CD14-positive monocyte (primary cell): ENCODE results near the gene DBN1. TPM values are rescaled to one million over a fixed set of nuclear protein-coding genes. Genes with fewer than 3 reads are reported as not detected.

Experiments
- DNase-seq, 3 donors: peaks; one replicate each; pipeline ENCODE4 v3.0.0-alpha.2; 2011 to 2022
- H2AFZ ChIP-seq: 2 replicates; pipeline ENCODE4 v1.6.0; 2012; ENCODE audit warnings: mild to moderate bottlenecking, low read depth, low read length, inconsistent platforms; ENCODE audit not compliant: insufficient read depth, poor library complexity, severe bottlenecking
- H3K27ac ChIP-seq, 2 donors: 1 replicate in 1 of 2; 2 replicates in 1 of 2; pipeline ENCODE4 v1.5.1; 2012 to 2013; ENCODE audit warnings: low read length in 2 of 2, control low read depth in 1 of 2, inconsistent platforms in 1 of 2, low read depth in 1 of 2, mild to moderate bottlenecking in 1 of 2
- H3K27me3 ChIP-seq, 2 donors: one replicate each; pipeline versions ENCODE4 v1.6.0 to v1.6.1; 2011 to 2013; ENCODE audit warnings: low read length in 2 of 2; ENCODE audit not compliant: control insufficient read depth in 2 of 2, insufficient read depth in 2 of 2
- H3K36me3 ChIP-seq, 2 donors: replicated peaks in 1 of 2; 1 replicate in 1 of 2; 2 replicates in 1 of 2; pipeline versions ENCODE4 v1.5.1 to v1.6.1; 2012 to 2013; ENCODE audit warnings: low read length in 2 of 2, control low read depth in 1 of 2, inconsistent platforms in 1 of 2, mild to moderate bottlenecking in 1 of 2; ENCODE audit not compliant: insufficient read depth in 2 of 2, control insufficient read depth in 1 of 2
- H3K4me1 ChIP-seq, 2 donors: 1 replicate in 1 of 2; 2 replicates in 1 of 2; pipeline versions ENCODE4 v1.5.1 to v1.6.1; 2012 to 2013; ENCODE audit warnings: low read length in 2 of 2, control low read depth in 1 of 2, inconsistent platforms in 1 of 2, mild to moderate bottlenecking in 1 of 2, moderate library complexity in 1 of 2; ENCODE audit not compliant: insufficient read depth in 2 of 2, control insufficient read depth in 1 of 2
- H3K4me2 ChIP-seq: replicated peaks from 2 replicates; pipeline ENCODE3; 2012; ENCODE audit warnings: low read length, moderate library complexity, mild to moderate bottlenecking; ENCODE audit not compliant: poor library complexity, severe bottlenecking; ENCODE audit errors: extremely low read depth
- H3K4me3 ChIP-seq, 3 experiments: fragments of 200-600 bp in 1 of 3; sonication (generic) in 1 of 3; replicated peaks in 1 of 3; 1 replicate in 2 of 3; 2 replicates in 1 of 3; pipeline ENCODE4 v1.5.1; 2011 to 2013; ENCODE audit warnings: low read length in 3 of 3, mild to moderate bottlenecking in 3 of 3, control low read depth in 2 of 3, low read depth in 2 of 3, inconsistent platforms in 1 of 3, moderate library complexity in 1 of 3
- H3K79me2 ChIP-seq: 2 replicates; pipeline ENCODE4 v1.6.0; 2012; ENCODE audit warnings: mild to moderate bottlenecking, control low read depth, inconsistent platforms, low read length, moderate library complexity; ENCODE audit not compliant: insufficient read depth
- H3K9ac ChIP-seq: 2 replicates; pipeline ENCODE4 v1.6.0; 2017; ENCODE audit warnings: low read length, mild to moderate bottlenecking; ENCODE audit not compliant: insufficient read depth, poor library complexity, severe bottlenecking
- H3K9me3 ChIP-seq, 2 donors: replicated peaks in 1 of 2; 1 replicate in 1 of 2; 2 replicates in 1 of 2; pipeline versions ENCODE4 v1.5.1 to v1.6.1; 2012 to 2013; ENCODE audit warnings: low read length in 2 of 2, control low read depth in 1 of 2; ENCODE audit not compliant: control insufficient read depth in 1 of 2, insufficient read depth in 1 of 2
- H4K20me1 ChIP-seq: 2 replicates; pipeline ENCODE4 v1.6.0; 2012; ENCODE audit warnings: mild to moderate bottlenecking, low read length, control low read depth, moderate library complexity; ENCODE audit not compliant: insufficient read depth
- H3K27ac Mint-ChIP-seq, 7 donors: one replicate each; pipeline ENCODE4 v1.8.0; 2020; ENCODE audit warnings: mild to moderate bottlenecking in 7 of 7, mixed read lengths in 7 of 7, moderate library complexity in 6 of 7, inconsistent platforms in 2 of 7
- H3K27me3 Mint-ChIP-seq, 3 donors: one replicate each; pipeline ENCODE4 v1.8.0; 2021 to 2022; ENCODE audit warnings: low read depth in 3 of 3, mild to moderate bottlenecking in 3 of 3, mixed read lengths in 3 of 3, moderate library complexity in 3 of 3, inconsistent platforms in 1 of 3
- H3K36me3 Mint-ChIP-seq, 2 donors: one replicate each; pipeline ENCODE4 v1.8.0; 2020; ENCODE audit warnings: mixed read lengths in 2 of 2, inconsistent platforms in 1 of 2, mild to moderate bottlenecking in 1 of 2
- H3K4me1 Mint-ChIP-seq: one replicate; pipeline ENCODE4 v1.8.0; 2020; ENCODE audit warnings: mild to moderate bottlenecking, mixed read lengths
- H3K4me3 Mint-ChIP-seq, 2 donors: one replicate each; pipeline ENCODE4 v1.8.0; 2020; ENCODE audit warnings: mild to moderate bottlenecking in 2 of 2, mixed read lengths in 2 of 2, moderate library complexity in 1 of 2
- H3K9me3 Mint-ChIP-seq, 7 donors: one replicate each; pipeline ENCODE4 v1.8.0; 2020 to 2022; ENCODE audit warnings: mixed read lengths in 7 of 7, mild to moderate bottlenecking in 6 of 7, moderate library complexity in 6 of 7, inconsistent platforms in 2 of 7
- CTCF ChIP-seq: fragments of 200-600 bp; IDR thresholded peaks from one replicate; pipeline ENCODE4 v1.8.0; 2022; ENCODE audit warnings: antibody characterized with exemption, mild to moderate bottlenecking
- WGBS: methylation state at CpG from one replicate; pipeline ENCODE4 v1.1.5; 2013; ENCODE audit warnings: missing lambda C conversion rate; ENCODE audit not compliant: insufficient coverage; 5-methylcytosine and 5-hydroxymethylcytosine counted together
- intact Hi-C, 2 donors: fragments of 100-400 bp; cut with micrococcal nuclease; formaldehyde crosslinking; loops; one replicate each; pipeline versions ENCODE4 v1.15.0 to v1.15.1; 2023
- polyA plus RNA-seq, 3 donors: library from polyadenylated mRNA; depleted of rRNA in 1 of 3; unstranded in 2 of 3; stranded (reverse) in 1 of 3; fragments of 300-500 nt in 2 of 3; fragments of >200 nt in 1 of 3; fragmentation: Illumina TruSeq in 2 of 3; gene quantifications; 1 replicate in 2 of 3; 2 replicates in 1 of 3; pipeline ENCODE4 v1.2.3, GENCODE V29; 2012 to 2021

Gene DBN1
- polyA plus RNA-seq, 3 donors, result 0.71 to 1.6 (median 0.73) TPM

GRCh38 chr5:177462021-177462670 is 11.3 kb downstream of the DBN1 start:
- Histone ChIP-seq H3K4me1 (peaks cover 27 to 29% of the 10 kb centered on the region in 2 donors), H3K36me3 (no peaks in the 10 kb centered on the region), H3K9ac (peak overlapping the region; percentile 12), H4K20me1 (peaks cover 2% of the 10 kb centered on the region), H3K4me3 (peak overlapping the region in 1 of 3 experiments; percentile 45), H3K27ac (no peak overlapping the region), H3K9me3 (no peaks in the 10 kb centered on the region), H2AFZ (peak overlapping the region; percentile 22), H3K4me2 (peak overlapping the region; percentile 59), H3K79me2 (no peaks in the 10 kb centered on the region), H3K27me3 (no peaks in the 10 kb centered on the region)
- H3K27me3 Mint-ChIP-seq, result peaks cover 7 to 20% (median 12%) of the 10 kb centered on the region in 3 donors
- H3K4me3 Mint-ChIP-seq, result peak overlapping the region; percentile 65 to 86
- no peak for TF ChIP-seq CTCF
- H3K4me1 Mint-ChIP-seq, result peaks cover 31% of the 10 kb centered on the region
- H3K27ac Mint-ChIP-seq, result peak overlapping the region; percentile 76 to 94 (median 87)
- H3K9me3 Mint-ChIP-seq, result peaks cover 0 to 6% (median 2%) of the 10 kb centered on the region in 7 donors
- WGBS, result 29% methylated on average over 21 of the region's 27 CpGs
- intact Hi-C loops, result no loop called here
- peaks cover 2 to 6% of the 10 kb centered on the region in 2 donors for H3K36me3 Mint-ChIP-seq
- peak; percentile 77 to 90 (median 87) for DNase-seq

GRCh38 chr5:177459819-177460628 is 13.4 kb downstream of the DBN1 start:
- Mint-ChIP-seq H3K27me3 (peaks cover 2 to 21% (median 16%) of the 10 kb centered on the region in 3 donors), H3K4me3 (no peak overlapping the region), H3K36me3 (peaks cover 2 to 4% of the 10 kb centered on the region in 2 donors), H3K4me1 (peaks cover 37% of the 10 kb centered on the region), H3K27ac (peak overlapping the region in 1 of 7 donors; percentile 69), H3K9me3 (peaks cover 0 to 6% (median 0%) of the 10 kb centered on the region in 7 donors)
- peaks cover 45 to 50% of the 10 kb centered on the region in 2 donors for H3K4me1 ChIP-seq
- no peak overlapping the region for H3K9ac ChIP-seq
- no peaks in the 10 kb centered on the region for H3K36me3 ChIP-seq
- no peaks in the 10 kb centered on the region for H3K27me3 ChIP-seq
- H3K4me3 ChIP-seq, result no peak overlapping the region
- no peak overlapping the region for H2AFZ ChIP-seq
- DNase-seq, result no peak
- H4K20me1 ChIP-seq, result peaks cover 9% of the 10 kb centered on the region
- no peak for TF ChIP-seq CTCF
- intact Hi-C loops, result loop anchor here (5.0 kb wide), 2 partner anchors 37 to 153 kb away; partner anchors contain the start of gene PDLIM7 (in 1 of the 2)
- no peak overlapping the region for H3K27ac ChIP-seq
- 97% methylated on average over 25 of the region's 28 CpGs for WGBS
- no peaks in the 10 kb centered on the region for H3K79me2 ChIP-seq
- H3K4me2 ChIP-seq, result no peak overlapping the region
- H3K9me3 ChIP-seq, result no peaks in the 10 kb centered on the region
